ENCODE measurements around the gene MSH5. TPM values are rescaled to one million over a fixed set of nuclear protein-coding genes. Genes with fewer than 3 reads are reported as not detected.
A peak's percentile ranks its signal among the peaks of the same experiment; 100 is the strongest.

Gene MSH5
- total RNA-seq, result 100 to 1,000 TPM in 1 of 2 experiments, 10 to 100 TPM in 1; 96.9 to 105 TPM

- ChIA-PET CTCF (interaction anchor here (0.8 to 9.9 kb wide), 9 partner anchors 11 to 90 kb away, joined by 3 to 59 read pairs (median 4); partner anchors contain the start of genes DDAH2 and HSPA1B), POLR2A (interaction anchor here (0.6 to 6.0 kb wide), 24 partner anchors 10 to 385 kb away, joined by 3 to 30 read pairs (median 5); partner anchors contain the start of genes BAG6, CSNK2B, DDAH2 and DDX39B)
- intact Hi-C loops (cut with micrococcal nuclease), result loop anchor here (5.0 to 10.0 kb wide), 2 partner anchors 92 to 195 kb away; partner anchors contain the start of genes ATP6V1G2, DDX39B and NFKBIL1
- Mint-ChIP-seq H3K27ac (peak within 1 kb of the TSS; percentile 97), H3K36me3 (ENCODE audit: low read depth) (peaks cover 53% of the 10 kb centered on the region), H3K4me3 (peak within 1 kb of the TSS; percentile 97), H3K9me3 (no peaks in the 10 kb centered on the region), H3K27me3 (no peaks in the 10 kb centered on the region), H3K4me1 (ENCODE audit: low read depth) (peaks cover 38% of the 10 kb centered on the region)
- DNase-seq (peak; percentile 99), ATAC-seq (peak; percentile 83)
- TF ChIP-seq, protein P1, sequence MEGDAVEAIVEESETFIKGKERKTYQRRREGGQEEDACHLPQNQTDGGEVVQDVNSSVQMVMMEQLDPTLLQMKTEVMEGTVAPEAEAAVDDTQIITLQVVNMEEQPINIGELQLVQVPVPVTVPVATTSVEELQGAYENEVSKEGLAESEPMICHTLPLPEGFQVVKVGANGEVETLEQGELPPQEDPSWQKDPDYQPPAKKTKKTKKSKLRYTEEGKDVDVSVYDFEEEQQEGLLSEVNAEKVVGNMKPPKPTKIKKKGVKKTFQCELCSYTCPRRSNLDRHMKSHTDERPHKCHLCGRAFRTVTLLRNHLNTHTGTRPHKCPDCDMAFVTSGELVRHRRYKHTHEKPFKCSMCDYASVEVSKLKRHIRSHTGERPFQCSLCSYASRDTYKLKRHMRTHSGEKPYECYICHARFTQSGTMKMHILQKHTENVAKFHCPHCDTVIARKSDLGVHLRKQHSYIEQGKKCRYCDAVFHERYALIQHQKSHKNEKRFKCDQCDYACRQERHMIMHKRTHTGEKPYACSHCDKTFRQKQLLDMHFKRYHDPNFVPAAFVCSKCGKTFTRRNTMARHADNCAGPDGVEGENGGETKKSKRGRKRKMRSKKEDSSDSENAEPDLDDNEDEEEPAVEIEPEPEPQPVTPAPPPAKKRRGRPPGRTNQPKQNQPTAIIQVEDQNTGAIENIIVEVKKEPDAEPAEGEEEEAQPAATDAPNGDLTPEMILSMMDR (IDR thresholded peaks at IDR 0.05), result no peak
Observed at GRCh38 chr6:31739639-31740396, at the start of gene MSH5. Gene MSH5 (plus strand): TSS chr6:31740005. CDS start chr6:31740467, 462 bp downstream.

DNA sequence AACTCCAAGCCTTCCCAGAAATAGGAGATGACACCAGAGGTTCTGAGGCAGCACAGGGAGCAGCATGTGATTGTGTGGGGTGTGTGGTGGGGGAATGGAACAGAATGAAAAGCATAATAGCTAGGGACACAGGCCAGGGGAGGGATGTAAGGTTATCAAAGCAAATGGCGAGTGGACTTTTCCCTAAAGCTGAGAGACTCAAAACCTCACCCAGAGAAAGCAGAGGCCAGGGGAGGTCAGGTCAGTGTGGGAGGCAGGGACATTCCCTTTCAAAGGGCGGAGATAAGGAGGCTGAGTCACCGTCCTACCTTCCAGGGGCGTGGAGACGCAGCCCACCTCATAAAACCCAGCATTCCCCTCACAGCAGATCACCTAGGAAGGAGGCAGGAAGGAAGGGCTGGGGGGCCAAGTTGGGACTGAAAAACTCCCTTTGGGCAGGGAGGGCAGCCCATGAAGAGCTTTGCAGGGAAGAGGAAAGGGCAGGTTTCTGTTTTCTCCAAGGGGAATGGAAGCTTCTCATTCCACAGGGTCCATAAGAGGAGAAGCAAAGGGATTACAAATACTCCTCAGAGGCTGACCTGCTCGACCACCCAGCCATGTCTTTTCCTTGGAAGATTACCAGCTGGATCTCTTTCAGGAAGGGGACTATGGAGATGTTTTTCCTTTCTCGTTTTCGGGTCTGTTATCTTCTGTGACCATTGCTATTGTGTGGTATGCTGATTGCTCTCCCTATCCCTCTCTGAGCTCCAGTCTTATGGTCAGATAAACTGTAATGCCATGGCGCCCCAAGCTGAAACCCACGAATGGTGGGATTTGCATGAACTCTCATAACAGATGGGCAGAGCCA lies 49.4 kb upstream of the MSH5 start:
- ATAC-seq (no peak), DNase-seq (no peak)
- CTCF ChIA-PET, result interaction anchor here (0.7 to 2.3 kb wide), 12 partner anchors 9 to 146 kb away, joined by 3 to 9 read pairs (median 4); partner anchors contain the start of genes LY6G5C and LY6G6F
- H3K4me1 Mint-ChIP-seq (ENCODE audit: low read depth), result peaks cover 5% of the 10 kb centered on the region
- POLR2A ChIA-PET, result interaction anchor here (0.7 to 1.2 kb wide), 4 partner anchors 17 to 21 kb away, joined by 3 to 5 read pairs (median 3); no protein-coding TSS in a partner anchor
- H3K9me3 Mint-ChIP-seq, result no peaks in the 10 kb centered on the region
- peak overlapping the region; percentile 40 for H3K27ac Mint-ChIP-seq
- TF ChIP-seq, protein P1 (IDR thresholded peaks at IDR 0.05), result no peak
- intact Hi-C loops (cut with micrococcal nuclease), result no loop called here
- peaks cover 17% of the 10 kb centered on the region for H3K36me3 Mint-ChIP-seq (ENCODE audit: low read depth)
- H3K4me3 Mint-ChIP-seq, result no peak overlapping the region
- no peaks in the 10 kb centered on the region for H3K27me3 Mint-ChIP-seq

- Mint-ChIP-seq H3K27me3 (no peaks in the 10 kb centered on the region), H3K9me3 (no peaks in the 10 kb centered on the region), H3K36me3 (ENCODE audit: low read depth) (peaks cover 17% of the 10 kb centered on the region), H3K27ac (no peak overlapping the region), H3K4me3 (no peak overlapping the region), H3K4me1 (ENCODE audit: low read depth) (peaks cover 5% of the 10 kb centered on the region)
- no peak for DNase-seq
- ATAC-seq, result no peak
- TF ChIP-seq, protein P1 (IDR thresholded peaks at IDR 0.05), result no peak
- ChIA-PET CTCF (interaction anchor here (1.1 to 2.3 kb wide), 8 partner anchors 9 to 139 kb away, joined by 3 to 9 read pairs (median 5); partner anchors contain the start of gene LY6G5C), POLR2A (interaction anchor here (0.7 to 2.4 kb wide), 5 partner anchors 17 to 49 kb away, joined by 3 to 6 read pairs (median 3); partner anchors contain the start of gene MSH5)
- intact Hi-C loops (cut with micrococcal nuclease), result no loop called here
Observed at GRCh38 chr6:31691078-31691463, 48.7 kb upstream of the MSH5 start.

- no peaks in the 10 kb centered on the region for H3K9me3 Mint-ChIP-seq
- no peak overlapping the region for H3K27ac Mint-ChIP-seq
- ATAC-seq, result no peak
- H3K4me3 Mint-ChIP-seq, result no peak overlapping the region
- no peak for DNase-seq
- H3K27me3 Mint-ChIP-seq, result no peaks in the 10 kb centered on the region
- TF ChIP-seq, protein P1 (IDR thresholded peaks at IDR 0.05), result no peak
- peaks cover 5% of the 10 kb centered on the region for H3K4me1 Mint-ChIP-seq (ENCODE audit: low read depth)
- CTCF ChIA-PET, result interaction anchor here (1.4 to 2.3 kb wide), 4 partner anchors 9 to 78 kb away, joined by 4 to 9 read pairs (median 8); partner anchors contain the start of gene LY6G5C
- POLR2A ChIA-PET, result interaction anchor here (0.7 to 2.4 kb wide), 5 partner anchors 10 to 48 kb away, joined by 3 to 6 read pairs (median 3); partner anchors contain the start of gene MSH5
- intact Hi-C loops (cut with micrococcal nuclease), result no loop called here
- H3K36me3 Mint-ChIP-seq (ENCODE audit: low read depth), result peaks cover 14% of the 10 kb centered on the region
Observed at GRCh38 chr6:31691564-31692108, 48.2 kb upstream of the MSH5 start.
